GM18511 (cell line): ENCODE results near the gene CAPG.

ENCODE experiments used
- ATAC-seq: cut with Tn5 transposase; IDR thresholded peaks from one replicate; pipeline ENCODE4 v1.9.1; 2021; ENCODE audit warnings: mild to moderate bottlenecking, moderate library complexity; ENCODE audit not compliant: unreplicated experiment

Gene CAPG

DNA sequence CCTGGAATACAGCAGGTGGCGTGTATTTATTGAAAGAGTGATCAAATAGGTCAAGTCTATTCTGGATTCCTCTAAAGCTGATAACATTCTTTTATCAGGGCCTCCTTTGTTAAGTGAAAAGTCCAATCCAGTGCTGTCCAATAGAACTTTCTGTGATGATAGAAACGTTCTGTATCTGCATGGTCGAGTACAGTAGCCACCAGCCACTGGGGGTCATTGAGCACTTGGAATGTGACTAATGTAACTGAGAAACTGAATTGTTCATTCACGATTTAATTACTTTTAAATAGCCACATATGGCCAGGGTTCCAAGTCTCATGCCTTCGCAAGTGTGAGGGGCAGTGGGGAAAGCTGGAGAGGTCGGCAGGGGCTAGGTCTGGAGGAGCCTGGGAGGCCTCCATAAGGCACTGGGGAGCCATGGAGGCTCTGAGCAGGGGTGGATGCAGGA, 28.9 kb upstream of the CAPG start:
- no peak for ATAC-seq

GRCh38 chr2:85438201-85439024, 28.2 kb upstream of the CAPG start:
- ATAC-seq, result peak; percentile 7

DNA sequence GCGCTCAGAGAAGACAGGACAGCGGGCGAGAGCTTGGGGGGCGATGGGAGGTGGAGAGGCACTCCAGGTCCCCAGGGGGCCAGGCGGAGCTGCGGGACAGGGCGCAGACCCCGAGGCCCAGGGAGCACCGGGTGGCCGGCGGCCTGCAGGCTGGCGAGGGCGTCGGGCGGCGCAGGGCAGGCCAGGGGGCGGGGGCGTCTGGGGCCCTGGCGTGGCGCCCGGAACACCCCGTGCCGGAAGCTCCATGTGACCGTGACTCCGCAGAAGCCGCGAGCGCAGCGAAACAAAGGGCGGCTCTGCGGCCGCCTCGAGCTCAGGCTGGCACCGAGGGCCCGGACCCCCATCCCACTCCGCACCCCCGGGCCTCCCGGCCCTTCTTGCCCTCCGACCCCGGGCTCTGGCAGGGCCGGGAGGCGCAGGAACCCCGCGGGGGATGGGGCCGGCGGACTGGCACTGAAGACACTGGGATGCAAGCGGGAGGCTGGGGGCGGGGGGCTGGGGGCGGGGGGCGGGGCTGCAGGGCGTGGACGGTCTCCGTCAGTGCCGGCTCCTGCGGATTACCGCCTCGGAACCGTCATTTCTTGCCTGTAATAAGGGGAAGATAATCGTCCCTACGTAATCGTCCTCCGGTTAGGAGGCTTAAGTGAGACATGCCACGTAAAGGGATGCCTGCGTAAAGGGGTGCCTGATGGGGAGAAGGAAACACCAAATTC, 27.5 kb upstream of the CAPG start:
- peak; percentile 89 for ATAC-seq

DNA sequence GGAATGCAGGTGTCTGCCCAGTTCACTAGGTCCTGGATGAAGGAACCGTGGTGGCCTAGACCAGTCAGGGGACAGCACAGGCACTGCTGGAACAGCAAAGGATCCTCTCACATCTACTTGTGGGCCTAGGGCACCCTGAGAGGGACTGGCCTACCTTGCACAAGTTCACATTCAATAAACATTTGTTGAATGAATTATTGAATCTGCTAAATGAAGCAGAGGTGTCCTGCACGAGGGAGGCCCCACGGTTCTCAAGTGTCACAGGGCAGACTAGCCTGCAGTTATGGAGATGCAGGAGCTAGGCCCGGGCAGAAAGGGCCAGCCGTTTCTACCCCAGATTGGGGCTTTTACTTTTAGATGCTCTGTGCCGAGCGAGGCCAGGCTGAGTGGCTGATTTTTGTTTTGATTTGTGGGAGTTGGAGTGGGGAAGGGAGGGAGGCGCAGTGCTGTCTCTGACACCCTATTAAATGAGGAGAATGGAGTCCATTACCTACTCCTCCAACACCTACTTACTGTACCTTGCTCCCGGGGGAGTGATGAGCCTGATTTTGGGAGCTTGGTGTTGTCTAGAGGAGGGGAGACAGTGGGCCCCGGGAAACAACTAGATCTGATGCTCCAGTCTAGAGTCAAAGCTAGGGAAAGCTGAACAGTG, 26.8 kb upstream of the CAPG start:
- ATAC-seq, result no peak

DNA sequence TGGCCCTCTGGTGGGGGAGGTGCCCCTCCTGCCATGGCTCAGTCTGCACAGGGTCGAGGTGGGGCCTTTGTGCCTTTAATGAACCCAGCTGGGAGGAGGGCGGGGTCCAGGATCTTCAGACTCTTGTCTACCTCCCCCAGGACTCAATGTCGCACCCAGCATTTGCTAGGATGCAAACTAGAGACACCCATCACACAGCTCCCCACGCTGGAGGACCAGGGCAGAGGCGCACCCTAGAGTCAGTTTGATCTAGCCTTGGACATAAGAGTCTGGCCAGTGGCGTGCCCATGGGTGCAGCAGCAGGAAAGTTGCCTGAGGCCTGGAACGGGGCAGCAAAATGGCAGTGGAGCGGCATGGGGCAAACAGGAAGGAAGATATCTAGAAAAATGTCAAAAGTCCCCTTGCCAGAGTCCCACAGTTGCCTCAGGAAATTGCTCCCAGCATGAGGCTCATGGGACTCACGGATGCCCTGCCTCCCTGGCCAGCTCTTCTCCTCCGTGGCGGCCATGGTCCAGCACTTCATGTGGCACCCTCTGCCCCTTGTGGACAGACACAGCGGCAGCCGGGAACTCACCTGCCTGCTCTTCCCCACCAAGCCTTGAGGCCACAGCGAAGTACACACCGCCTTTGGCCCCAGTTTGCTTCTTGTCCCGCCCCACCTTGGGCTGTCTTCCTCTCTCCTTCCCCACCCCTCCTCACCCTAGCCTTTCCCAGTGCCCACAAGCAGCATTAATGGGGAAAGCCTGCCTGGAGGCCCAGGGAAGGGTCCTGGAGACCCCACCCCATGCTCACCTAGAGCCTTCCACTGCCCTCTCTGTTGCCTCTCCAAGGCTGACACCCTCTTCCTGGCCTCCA, 26.0 kb upstream of the CAPG start:
- ATAC-seq, result no peak

GRCh38 chr2:85435220-85435958, 25.2 kb upstream of the CAPG start:
- ATAC-seq, result no peak

GRCh38 chr2:85434696-85435095, 24.5 kb upstream of the CAPG start:
- ATAC-seq, result no peak

DNA sequence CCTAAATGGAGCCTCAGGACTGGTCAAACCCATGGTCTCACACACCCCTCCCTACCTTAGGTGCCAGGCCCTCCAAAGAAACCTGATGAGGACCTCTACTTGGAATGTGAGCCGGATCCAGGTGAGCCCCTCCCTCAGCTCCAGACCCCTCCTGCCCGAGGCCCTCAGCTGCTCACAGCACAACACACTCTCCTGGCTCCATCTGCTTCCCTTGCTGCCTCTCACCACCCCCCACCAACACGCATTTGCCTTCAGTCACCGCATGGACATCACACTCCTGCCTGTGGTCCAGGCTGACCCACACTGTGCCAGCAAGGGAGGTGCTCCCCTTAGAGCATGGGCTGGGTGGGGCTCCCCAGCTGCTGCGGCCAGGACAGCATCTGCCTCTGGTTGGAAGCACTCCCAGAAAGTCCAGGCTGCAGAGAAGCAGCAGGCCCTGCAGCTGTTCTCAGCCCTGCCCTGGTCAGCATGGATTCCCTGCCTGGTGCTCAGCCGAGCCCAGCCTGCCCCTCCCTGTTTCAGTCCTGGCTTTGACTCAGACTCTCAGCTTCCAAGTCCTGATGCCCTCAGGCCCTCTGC, 23.4 kb upstream of the CAPG start:
- ATAC-seq, result no peak

DNA sequence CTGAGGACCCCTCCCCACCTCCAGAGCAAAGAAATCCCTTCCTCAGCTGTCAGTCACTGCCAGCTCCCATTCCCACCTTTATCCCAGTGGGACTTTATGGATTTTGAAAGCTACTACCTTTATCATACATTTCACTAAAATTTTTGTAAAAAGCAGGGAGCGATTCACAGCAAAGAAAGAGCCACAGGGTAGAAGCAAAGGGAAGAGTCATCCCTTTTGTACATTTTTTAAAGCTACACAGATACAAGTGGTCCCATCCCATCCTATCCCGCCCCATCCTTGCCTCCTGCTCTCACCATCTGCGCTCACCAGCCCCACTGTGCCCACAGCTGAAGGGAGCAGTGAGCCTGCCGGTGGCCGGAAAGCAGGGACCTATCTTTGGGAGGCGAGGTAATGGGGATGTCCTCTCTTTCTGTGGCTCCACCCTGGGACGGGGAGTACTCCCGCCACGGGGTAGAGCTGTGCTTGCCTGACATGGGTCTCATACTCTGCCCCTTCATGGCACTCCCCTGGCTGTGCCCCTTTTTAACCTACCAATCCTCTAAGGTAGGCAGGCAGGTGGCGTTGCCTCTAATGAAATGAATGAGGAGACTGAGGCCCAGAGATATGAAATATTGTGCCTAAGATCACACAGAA, 21.5 kb upstream of the CAPG start:
- ATAC-seq, result no peak

GRCh38 chr2:85430752-85431569, 20.8 kb upstream of the CAPG start:
- no peak for ATAC-seq

- no peak for ATAC-seq
These were observed 19.7 kb upstream of the CAPG start for GRCh38 chr2:85429924-85430289.

DNA sequence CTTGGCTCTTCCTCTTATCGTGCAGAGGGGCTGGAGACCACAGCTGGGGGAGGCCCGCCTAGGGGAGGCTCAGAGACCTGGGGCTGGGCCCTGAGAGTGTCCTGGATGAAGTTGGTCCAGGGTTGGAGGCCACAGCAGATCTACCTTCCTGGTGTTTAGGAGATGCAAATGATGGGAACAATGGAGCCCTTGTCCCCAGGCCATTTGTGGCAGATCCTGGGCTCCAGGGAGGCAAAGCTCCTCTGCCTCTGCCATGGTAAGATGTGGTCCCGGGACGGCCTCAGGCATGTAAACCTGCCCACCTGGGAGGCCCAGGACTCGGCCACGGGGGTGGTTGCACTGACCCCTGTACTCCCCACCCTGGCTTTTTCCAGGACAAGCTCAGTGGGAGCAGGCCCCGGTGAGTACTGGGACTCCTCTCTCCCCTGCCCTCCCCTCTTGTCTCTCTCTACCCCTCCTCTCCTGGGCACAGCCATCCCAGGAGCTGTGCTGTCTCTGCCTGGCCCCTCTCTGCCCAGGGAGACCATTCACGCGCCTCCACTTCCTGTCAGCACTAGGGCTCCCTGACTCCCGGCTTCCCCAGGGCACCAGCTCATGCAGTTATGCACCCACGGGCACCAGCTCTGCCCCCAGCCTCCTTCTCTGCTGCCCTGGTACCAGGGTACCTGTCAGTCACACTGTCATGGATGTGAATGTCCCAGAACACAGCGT, 19.2 kb upstream of the CAPG start:
- no peak for ATAC-seq

GRCh38 chr2:85428343-85428881, 18.2 kb upstream of the CAPG start:
- ATAC-seq, result no peak

DNA sequence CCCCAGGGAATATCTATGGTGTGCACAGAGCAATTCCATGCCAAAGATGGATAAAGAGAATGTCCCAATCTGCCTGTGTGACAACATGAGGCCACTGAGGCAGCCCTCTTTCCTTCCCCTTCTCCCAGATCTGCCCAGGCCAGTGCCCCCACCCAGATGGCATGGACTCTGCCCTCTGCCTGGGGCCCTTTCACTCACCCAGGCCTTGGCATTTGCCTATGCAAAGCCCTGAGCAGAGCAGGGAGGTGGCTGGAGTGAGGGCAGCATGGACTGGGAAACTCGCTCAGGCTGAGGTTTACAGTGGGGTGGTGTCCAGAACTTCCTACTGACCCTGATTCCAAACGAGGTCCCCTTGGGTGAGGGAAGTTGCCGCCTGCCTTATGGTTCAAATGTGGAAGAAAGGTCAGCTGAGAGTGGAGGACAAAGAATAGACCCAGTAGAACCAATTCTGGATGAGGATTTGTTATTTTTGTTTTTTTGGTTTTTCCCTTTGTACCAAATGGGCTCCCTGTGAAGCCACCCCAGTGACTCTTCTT, 17.2 kb upstream of the CAPG start:
- ATAC-seq, result no peak

- ATAC-seq, result no peak
These were observed 15.4 kb upstream of the CAPG start for GRCh38 chr2:85425588-85425987.

DNA sequence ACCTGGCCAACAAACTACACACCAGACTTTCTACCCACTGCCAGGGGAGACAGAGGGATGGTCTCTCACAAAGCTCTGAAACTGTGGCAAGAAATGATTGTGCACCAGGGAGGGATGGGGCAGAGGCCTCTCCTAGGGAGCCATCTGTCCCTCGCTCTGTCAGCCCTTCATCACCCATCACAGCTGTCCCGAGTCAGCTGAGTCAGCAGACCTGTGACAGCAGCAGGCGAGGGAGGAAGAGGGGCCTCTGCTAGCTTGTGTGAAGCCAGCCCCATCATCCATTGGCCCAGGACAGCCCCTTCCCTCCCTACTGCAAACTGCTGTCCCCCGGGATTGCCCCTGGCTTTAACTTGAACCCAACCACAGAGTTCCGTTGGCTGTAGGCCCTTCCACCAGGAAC, 13.4 kb upstream of the CAPG start:
- ATAC-seq, result no peak

DNA sequence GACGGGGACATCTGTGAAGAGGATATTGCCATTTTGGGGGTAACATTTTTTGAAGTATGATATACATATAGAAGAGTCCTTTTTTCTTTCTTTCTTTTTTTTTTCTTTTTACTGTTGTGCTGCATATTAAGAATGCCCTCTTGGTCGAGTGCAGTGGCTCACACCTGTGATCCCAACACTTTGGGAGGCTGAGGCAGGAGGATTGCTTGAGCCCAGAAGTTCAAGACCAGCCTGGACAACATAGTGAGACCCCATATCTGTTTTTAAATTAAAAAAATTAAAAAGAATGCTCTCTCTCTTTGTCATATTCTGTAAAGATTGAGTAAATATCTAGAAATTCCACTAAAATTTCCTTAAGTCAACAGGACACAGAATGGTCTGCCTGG, 11.9 kb upstream of the CAPG start:
- no peak for ATAC-seq
